DND-41 (cell line): ENCODE measurements around the gene UBE2E1.

Source experiments
- ATAC-seq: fragments of 200-7000 bp; cut with Tn5 transposase; 3 replicates; pipeline ENCODE4 v1.9.1; 2021; ENCODE audit warnings: low read depth; ENCODE audit not compliant: insufficient read depth
- DNase-seq: peaks from one replicate; pipeline ENCODE4 v3.0.0-alpha.2; 2020
- H2AFZ ChIP-seq: 2 replicates; pipeline ENCODE4 v1.6.0; 2012; ENCODE audit warnings: low read depth, low read length
- H3K27ac ChIP-seq: 2 replicates; pipeline ENCODE4 v1.5.1; 2012; ENCODE audit warnings: low read length, inconsistent platforms
- H3K27me3 ChIP-seq: fragments of 200-600 bp; sonication (generic); 2 replicates; pipeline ENCODE4 v1.6.0; 2012; ENCODE audit warnings: low read length, mild to moderate bottlenecking, inconsistent platforms; ENCODE audit not compliant: insufficient read depth, poor library complexity
- H3K36me3 ChIP-seq: 2 replicates; pipeline ENCODE4 v1.5.1; 2012; ENCODE audit warnings: low read length, inconsistent platforms; ENCODE audit not compliant: insufficient read depth
- H3K4me1 ChIP-seq: 2 replicates; pipeline ENCODE4 v1.5.1; 2012; ENCODE audit warnings: mild to moderate bottlenecking, low read length; ENCODE audit not compliant: insufficient read depth
- H3K4me2 ChIP-seq: 2 replicates; pipeline ENCODE4 v1.6.0; 2012; ENCODE audit warnings: mild to moderate bottlenecking, moderate library complexity, low read length, inconsistent platforms; ENCODE audit not compliant: insufficient read depth
- H3K4me3 ChIP-seq, 2 experiments: fragments of 200-600 bp in 1 of 2; shearing (Covaris generic) in 1 of 2; 2 replicates each; pipeline ENCODE4 v1.5.1; 2012 to 2016; ENCODE audit warnings: inconsistent platforms in 2 of 2, low read length in 2 of 2, mild to moderate bottlenecking in 2 of 2, low read depth in 1 of 2, moderate library complexity in 1 of 2
- H3K79me2 ChIP-seq: 2 replicates; pipeline ENCODE4 v1.6.0; 2012; ENCODE audit warnings: low read length, inconsistent platforms; ENCODE audit not compliant: insufficient read depth
- H3K9ac ChIP-seq: 2 replicates; pipeline ENCODE4 v1.6.0; 2012; ENCODE audit warnings: low read depth, mild to moderate bottlenecking, inconsistent platforms, low read length, moderate library complexity
- H3K9me3 ChIP-seq: 2 replicates; pipeline ENCODE4 v1.5.1; 2012; ENCODE audit warnings: low read length, moderate library complexity, mild to moderate bottlenecking, inconsistent platforms; ENCODE audit not compliant: insufficient read depth, severe bottlenecking
- H4K20me1 ChIP-seq: 2 replicates; pipeline ENCODE4 v1.6.0; 2012; ENCODE audit warnings: low read length; ENCODE audit not compliant: insufficient read depth
- EZH2 ChIP-seq: IDR thresholded peaks from 3 replicates; pipeline ENCODE4 v1.6.1; 2012; ENCODE audit warnings: borderline replicate concordance, low read depth, mild to moderate bottlenecking, moderate library complexity, low read length, inconsistent platforms; ENCODE audit not compliant: severe bottlenecking
- TF ChIP-seq, protein P1 (sequence below): IDR thresholded peaks from 2 replicates; pipeline ENCODE4 v1.5.1; 2012; ENCODE audit warnings: borderline replicate concordance, low read length, moderate library complexity, mild to moderate bottlenecking; ENCODE audit not compliant: poor library complexity, severe bottlenecking; ENCODE audit errors: extremely low read depth

The UBE2E1 gene

GRCh38 chr3:23807424-23808015, 1.8 kb downstream of the UBE2E1 start:
- Histone ChIP-seq H3K27me3 (no peaks in the 10 kb centered on the region), H3K79me2 (peaks cover 56% of the 10 kb centered on the region), H3K27ac (peak overlapping the region; percentile 22; the same call in 1 of the 2 replicates), H3K9me3 (no peaks in the 10 kb centered on the region), H2AFZ (peak overlapping the region; percentile 62; the same call in 1 of the 2 replicates), H3K36me3 (peaks cover 35% of the 10 kb centered on the region), H3K4me3 (peak overlapping the region; percentile 76 to 90; a peak in 3 of 4 replicates), H3K4me2 (peak overlapping the region; percentile 87), H3K9ac (peak overlapping the region; percentile 76), H3K4me1 (peaks cover 33% of the 10 kb centered on the region), H4K20me1 (peaks cover 22% of the 10 kb centered on the region)
- ATAC-seq (no peak), DNase-seq (no peak)
- no peak for TF ChIP-seq EZH2

DNA sequence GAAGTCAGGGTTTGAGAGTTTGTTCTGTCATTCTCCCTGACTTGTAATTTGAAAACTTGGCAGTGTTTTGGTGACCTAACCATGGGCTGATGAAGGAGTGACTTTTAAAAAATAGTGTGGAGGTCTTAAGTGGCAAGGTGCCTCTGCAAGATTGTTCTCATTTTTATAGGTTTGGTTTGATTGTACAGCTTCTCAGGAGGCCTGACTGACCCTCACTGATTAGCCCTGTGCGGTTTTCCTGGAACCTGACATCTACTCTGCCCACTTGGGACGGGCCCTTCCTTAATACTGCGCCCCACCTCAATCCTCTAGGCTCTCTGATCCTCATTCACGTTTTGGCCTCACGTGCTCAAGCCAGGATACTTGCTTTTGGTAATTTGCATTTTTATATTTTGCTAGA, 2.8 kb downstream of the UBE2E1 start:
- peaks cover 62% of the 10 kb centered on the region for H3K79me2 ChIP-seq
- peak overlapping the region in 1 of 2 experiments; percentile 22; a peak in 1 of 4 replicates for H3K4me3 ChIP-seq
- ATAC-seq (no peak), DNase-seq (no peak)
- H4K20me1 ChIP-seq, result peaks cover 22% of the 10 kb centered on the region
- H3K36me3 ChIP-seq, result peaks cover 35% of the 10 kb centered on the region
- H3K4me2 ChIP-seq, result peak overlapping the region; percentile 87
- no peaks in the 10 kb centered on the region for H3K9me3 ChIP-seq
- TF ChIP-seq, protein P1, sequence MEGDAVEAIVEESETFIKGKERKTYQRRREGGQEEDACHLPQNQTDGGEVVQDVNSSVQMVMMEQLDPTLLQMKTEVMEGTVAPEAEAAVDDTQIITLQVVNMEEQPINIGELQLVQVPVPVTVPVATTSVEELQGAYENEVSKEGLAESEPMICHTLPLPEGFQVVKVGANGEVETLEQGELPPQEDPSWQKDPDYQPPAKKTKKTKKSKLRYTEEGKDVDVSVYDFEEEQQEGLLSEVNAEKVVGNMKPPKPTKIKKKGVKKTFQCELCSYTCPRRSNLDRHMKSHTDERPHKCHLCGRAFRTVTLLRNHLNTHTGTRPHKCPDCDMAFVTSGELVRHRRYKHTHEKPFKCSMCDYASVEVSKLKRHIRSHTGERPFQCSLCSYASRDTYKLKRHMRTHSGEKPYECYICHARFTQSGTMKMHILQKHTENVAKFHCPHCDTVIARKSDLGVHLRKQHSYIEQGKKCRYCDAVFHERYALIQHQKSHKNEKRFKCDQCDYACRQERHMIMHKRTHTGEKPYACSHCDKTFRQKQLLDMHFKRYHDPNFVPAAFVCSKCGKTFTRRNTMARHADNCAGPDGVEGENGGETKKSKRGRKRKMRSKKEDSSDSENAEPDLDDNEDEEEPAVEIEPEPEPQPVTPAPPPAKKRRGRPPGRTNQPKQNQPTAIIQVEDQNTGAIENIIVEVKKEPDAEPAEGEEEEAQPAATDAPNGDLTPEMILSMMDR, result no peak
- no peak for TF ChIP-seq EZH2
- peaks cover 33% of the 10 kb centered on the region for H3K4me1 ChIP-seq
- no peak overlapping the region; the same call in 1 of the 2 replicates for H3K9ac ChIP-seq
- no peaks in the 10 kb centered on the region for H3K27me3 ChIP-seq
- H2AFZ ChIP-seq, result no peak overlapping the region
- no peak overlapping the region for H3K27ac ChIP-seq

- no peak for DNase-seq
- peaks cover 33% of the 10 kb centered on the region for H3K4me1 ChIP-seq
- H3K4me2 ChIP-seq, result peak overlapping the region; percentile 87
- H2AFZ ChIP-seq, result no peak overlapping the region
- H3K27ac ChIP-seq, result no peak overlapping the region
- no peaks in the 10 kb centered on the region for H3K9me3 ChIP-seq
- H4K20me1 ChIP-seq, result peaks cover 22% of the 10 kb centered on the region
- no peak overlapping the region for H3K4me3 ChIP-seq
- H3K79me2 ChIP-seq, result peaks cover 69% of the 10 kb centered on the region
- no peak for TF ChIP-seq EZH2
- TF ChIP-seq, protein P1, result no peak
- peaks cover 35% of the 10 kb centered on the region for H3K36me3 ChIP-seq
- no peak for ATAC-seq
- no peaks in the 10 kb centered on the region for H3K27me3 ChIP-seq
- H3K9ac ChIP-seq, result no peak overlapping the region
These were observed 3.5 kb downstream of the UBE2E1 start for GRCh38 chr3:23809294-23809693.

DNA sequence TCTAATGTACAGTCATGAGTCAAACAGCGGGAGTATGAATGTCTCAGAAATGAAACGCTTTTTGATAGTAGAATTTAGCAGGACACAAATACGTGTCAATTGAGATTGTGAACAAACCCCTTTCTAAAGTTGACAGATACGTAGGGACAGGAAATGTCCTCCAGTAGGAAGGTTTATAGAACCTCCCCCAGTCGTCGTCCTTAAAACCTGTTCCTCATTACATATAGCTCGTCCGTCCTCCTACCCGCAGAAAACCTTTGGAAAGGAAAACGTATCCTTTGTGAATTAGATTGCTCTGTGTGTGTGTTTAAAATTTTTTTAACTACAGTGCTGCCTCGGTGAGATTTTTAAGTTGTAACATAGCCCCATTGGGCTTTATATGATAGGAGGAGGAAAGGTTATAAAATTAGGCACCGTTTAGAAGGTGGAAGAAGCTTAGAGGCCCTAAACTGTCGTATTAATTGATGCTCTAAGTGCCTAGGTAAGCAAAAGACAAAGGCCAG, 4.1 kb downstream of the UBE2E1 start:
- Histone ChIP-seq H3K4me3 (no peak overlapping the region), H2AFZ (no peak overlapping the region), H3K4me2 (peak overlapping the region; percentile 87; the same call in 1 of the 2 replicates), H4K20me1 (peaks cover 22% of the 10 kb centered on the region), H3K79me2 (peaks cover 75% of the 10 kb centered on the region), H3K9ac (no peak overlapping the region), H3K9me3 (no peaks in the 10 kb centered on the region), H3K36me3 (peaks cover 35% of the 10 kb centered on the region), H3K27me3 (no peaks in the 10 kb centered on the region), H3K4me1 (peaks cover 33% of the 10 kb centered on the region), H3K27ac (no peak overlapping the region)
- TF ChIP-seq, protein P1, result no peak
- TF ChIP-seq EZH2, result no peak
- DNase-seq (no peak), ATAC-seq (no peak)
